Posterior cingulate gyrus (tissue), 11 donors: ENCODE data around the gene HAO2.
"Not testable (repeated sequence)": the region's sequence is repeated elsewhere in the genome, so short reads cannot be mapped to it uniquely, and the experiment has no call there.

Experiments
- DNase-seq, 10 donors: peaks; one replicate each; pipeline versions ENCODE4 v3.0.0 to v3.0.0-alpha.2; 2020 to 2021; ENCODE audit warnings: mixed read lengths in 3 of 10
- intact Hi-C: fragments of 100-400 bp; cut with DNase I; formaldehyde crosslinking; loops from one replicate; pipeline ENCODE4 v1.15.1; 2023

The HAO2 gene

DNA sequence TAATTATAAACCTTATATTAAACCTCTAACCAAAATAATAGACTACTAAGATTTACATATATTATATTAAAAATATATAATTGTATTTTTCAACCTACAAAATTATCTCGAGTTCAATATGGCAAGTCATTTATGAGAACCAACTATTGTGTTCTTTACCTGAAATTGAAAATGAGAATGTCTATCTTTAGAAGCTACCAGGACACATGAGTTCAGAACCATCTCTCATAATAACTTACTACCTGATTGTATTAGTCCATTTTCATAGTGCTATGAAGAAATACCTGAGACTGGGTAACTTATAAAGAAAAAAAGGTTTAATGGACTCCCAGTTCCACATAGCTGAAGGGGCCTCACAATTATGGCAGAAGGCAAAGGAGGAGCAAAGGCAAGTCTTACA is 6.8 kb downstream of the HAO2 start:
- intact Hi-C loops = no loop called here
- DNase-seq = no peak

DNA sequence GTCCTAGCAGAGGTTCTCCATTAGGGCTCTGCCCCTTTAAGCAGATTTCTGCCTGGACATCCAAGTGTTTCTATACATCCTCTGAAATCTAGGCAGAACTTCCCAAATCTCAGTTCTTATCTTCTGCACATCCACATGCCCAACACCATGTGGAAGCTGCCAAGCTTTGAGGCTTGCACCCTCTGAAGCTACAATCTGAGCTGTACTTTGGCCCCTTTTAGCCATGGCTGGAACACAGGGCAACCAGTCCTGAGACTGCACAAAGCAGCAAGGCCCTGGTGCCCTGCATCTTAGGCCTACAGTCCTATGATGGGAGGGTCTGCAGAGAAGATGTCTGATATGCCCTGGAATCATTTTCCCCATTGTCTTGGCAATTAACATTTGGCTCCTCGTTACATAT is 8.0 kb downstream of the HAO2 start:
- intact Hi-C loops = no loop called here

DNA sequence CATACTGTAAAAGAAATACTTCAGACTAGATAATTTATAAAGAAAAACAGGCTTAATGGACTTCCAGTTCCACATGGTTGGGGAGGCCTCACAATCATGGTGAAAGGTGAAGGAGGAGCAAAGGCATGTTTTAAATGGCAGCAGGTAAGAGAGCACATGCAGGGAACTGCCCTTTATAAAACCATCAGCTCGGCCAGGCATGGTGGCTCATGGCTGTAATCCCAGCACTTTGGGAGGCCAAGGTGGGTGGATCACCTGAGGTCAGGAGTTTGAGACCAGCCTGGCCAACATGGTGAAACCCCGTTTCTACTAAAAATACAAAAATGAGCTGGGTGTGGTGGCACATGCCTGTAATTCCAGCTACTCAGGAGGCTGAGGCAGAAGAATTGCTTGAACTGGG is 9.0 kb downstream of the HAO2 start:
- intact Hi-C loops, DNase-seq: not testable (repeated sequence)

More for the DNA sequence above, 8.0 kb downstream of the HAO2 start:
- no peak for DNase-seq

DNA sequence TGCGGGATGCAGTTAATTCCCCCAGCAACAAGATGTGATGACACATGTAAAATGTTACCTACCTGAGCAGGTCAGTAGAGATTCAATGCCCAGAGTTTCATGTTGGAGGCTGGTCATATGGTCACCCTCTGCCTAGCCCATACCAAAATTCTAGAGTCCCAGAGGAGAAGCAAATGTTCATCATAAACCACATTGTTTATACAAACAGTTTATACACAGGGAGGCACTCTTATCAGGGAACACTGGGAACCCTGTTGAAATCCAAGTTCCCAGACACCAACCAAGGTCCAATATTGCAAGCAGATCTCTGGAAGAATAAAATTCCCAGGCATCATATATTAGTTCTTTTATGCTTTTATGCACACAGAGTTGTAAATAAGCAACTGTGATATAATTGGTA is 10.5 kb downstream of the HAO2 start:
- intact Hi-C loops = no loop called here
- no peak for DNase-seq

DNA sequence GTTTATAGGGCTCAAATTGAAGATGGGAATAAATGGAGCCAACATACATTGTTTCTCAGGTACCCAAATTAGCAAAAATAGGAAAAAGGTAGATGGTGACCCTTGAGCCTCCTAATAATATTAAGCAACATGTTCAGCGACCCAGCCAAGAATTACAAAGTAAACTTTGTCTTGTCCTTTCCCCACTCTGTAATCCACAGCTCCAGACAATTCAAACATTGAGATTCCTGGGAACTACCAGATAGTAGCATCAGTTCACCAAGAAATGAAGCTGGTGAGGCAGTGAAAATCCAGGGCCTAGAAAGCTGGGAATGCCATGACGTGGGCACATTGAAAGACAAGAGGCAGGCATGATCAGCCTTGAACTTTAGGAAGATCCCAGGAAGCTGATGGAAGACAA is 11.7 kb downstream of the HAO2 start:
- DNase-seq = no peak
- intact Hi-C loops = no loop called here

DNA sequence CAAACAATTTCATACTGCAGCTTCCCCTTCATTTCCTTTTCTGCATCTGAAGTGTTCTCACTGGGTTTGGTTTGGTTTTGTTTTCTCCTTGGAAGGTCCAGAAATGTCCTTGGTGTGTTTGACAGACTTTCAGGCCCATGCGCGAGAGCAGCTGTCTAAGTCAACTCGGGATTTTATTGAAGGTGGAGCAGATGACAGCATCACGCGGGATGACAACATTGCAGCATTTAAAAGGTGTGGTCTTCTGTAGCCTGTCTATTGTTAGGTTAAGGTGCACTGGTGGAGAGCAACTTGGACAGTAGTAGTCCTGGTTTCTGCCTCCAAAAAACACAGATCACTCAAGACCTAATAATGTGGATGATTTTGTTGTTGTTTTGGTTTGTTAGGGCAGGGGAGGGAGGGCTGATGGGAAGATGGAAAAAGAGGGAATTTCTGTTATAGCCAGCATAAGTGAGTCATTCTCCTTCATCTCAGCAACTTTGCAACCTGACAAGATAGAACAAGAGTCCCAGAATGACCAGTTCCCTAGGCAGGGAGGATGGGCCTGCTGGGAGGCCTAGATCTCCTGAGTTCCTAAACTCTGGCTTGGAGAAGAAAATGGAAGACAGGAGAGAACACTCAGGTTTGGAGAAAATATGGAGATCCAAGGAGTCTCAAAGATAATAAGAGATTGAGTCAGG is 12.5 kb downstream of the HAO2 start:
- no peak for DNase-seq
- intact Hi-C loops = no loop called here

DNA sequence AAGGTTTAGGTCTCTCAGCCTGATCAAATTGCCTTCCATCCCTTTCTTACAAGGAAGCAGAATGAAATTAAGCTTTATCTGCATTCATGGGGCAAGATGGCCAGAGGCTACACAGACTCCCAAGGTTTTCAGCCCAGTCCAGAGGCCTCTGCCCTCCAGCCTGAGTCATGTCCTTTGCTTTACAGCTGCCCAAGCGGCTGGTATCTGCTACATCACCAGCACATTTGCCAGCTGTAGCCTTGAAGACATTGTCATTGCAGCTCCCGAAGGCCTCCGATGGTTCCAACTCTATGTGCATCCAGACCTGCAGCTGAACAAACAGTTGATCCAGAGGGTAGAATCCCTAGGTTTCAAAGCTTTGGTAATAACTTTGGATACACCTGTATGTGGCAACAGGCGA is 16.0 kb downstream of the HAO2 start:
- intact Hi-C loops = no loop called here
- no peak for DNase-seq

DNA sequence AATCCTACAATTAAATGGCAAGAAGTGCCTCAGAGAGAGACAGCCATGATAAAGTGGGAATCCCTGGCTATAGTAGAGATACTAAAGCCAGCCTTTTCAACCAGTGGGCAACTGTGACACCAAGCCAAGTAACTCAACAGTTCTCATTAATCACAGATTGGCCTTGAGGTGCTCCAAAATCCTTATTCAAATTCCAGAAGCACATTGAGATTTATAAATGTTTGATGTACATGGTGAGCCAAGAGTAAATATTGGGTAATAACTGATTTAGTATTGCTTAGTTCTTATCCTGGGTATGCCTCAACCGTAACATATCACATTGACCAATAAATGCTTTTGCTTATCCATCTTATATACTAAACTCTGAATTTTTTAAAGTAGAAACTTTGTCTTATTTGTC is 17.1 kb downstream of the HAO2 start:
- DNase-seq = no peak
- intact Hi-C loops = no loop called here

DNA sequence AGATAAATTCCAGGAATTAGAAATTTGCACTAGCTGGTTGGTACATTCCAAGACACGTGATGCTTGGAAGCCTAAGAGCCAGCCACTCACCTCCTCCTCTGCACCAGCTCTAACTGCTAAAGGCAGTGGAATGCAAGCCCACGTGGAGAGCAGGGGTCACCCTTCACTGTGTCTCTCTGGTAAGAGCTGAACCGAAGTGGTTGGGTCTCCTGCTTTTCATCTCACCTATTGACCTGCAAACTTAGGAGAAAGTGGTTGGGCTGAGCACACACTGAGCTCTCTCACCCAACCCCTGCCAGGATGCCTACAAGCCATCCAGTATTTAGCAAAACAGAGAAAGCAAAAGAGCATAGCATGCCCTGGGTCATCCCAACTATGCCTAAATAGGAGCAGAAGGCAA is 19.3 kb downstream of the HAO2 start:
- intact Hi-C loops = no loop called here
- no peak for DNase-seq

DNA sequence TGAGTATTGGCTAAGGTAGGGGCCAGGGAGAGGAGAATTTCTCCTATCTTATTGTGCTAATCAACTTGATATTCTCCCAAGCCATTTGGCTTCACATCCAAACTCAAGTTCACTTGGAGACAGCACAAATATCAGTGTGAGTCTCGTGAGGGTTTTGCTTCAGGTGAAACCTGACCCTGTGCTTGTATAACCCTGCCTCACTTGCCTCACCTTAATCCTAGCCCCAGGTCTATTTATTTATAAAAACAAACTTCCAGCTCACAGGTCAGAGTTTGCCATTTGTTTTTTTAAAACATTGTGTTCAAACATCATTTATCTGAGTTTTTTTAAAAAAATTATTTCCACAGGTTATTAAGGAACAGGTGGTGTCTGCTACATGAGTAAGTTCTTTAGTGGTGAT is 19.9 kb downstream of the HAO2 start:
- DNase-seq = no peak
- intact Hi-C loops = no loop called here

DNA sequence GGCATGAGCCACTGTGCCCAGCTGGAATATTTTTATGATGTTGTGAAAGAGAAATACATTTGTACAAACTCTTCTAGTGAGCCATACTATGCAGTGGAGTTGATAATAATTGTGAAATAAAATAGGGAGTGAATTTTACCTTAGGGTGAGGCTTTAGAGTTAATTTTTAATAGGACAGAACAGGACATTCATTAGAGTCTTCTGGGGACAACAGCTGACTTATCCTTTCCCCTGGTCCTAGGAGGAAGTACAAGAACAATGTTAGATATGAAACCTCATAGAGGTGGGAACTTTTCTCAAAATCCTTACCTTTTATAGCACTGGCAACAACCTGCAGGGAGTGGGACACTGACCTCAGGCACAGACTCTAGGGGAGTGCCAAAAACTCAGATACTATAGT is 21.9 kb downstream of the HAO2 start:
- DNase-seq = no peak
- intact Hi-C loops = no loop called here

DNA sequence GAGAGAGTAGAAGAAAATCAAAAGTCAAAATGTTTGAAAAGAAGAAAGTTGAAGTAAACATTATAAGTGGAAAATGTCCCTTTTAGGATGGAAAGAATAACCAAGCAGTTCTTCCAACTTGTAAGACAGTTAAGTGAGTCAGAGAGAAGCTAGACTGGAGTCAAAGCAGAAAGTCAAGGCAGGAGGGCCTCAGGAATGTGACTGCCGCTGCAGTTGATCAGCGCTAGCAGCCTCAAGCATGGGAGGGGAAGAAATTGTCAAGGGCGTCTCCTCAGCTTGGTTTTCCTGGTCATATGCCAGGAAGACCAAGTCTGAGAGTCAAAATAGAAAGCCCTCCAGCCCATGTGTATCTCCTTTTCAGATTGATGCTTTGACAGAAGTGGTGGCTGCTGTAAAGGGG is 23.2 kb downstream of the HAO2 start:
- intact Hi-C loops = no loop called here
- DNase-seq = no peak

DNA sequence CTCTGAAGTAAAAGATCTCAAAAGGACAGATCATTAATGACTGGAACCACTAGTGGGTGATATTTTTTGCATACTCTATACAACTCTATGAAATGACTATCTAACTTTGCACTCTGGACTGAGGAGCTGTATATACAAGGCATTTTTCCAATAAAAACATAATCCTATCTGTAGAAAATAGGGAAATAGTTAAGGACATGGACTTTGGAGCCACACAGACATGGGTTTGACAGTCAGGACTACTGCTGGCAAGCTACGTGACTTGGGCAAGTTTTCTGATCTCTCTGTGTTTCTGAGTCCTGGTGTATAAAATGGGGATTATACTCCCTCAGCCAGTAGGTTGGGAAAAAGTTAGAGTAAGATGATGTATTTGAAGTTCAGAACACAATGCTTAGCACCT is 25.5 kb downstream of the HAO2 start:
- DNase-seq = no peak
- intact Hi-C loops = no loop called here

DNA sequence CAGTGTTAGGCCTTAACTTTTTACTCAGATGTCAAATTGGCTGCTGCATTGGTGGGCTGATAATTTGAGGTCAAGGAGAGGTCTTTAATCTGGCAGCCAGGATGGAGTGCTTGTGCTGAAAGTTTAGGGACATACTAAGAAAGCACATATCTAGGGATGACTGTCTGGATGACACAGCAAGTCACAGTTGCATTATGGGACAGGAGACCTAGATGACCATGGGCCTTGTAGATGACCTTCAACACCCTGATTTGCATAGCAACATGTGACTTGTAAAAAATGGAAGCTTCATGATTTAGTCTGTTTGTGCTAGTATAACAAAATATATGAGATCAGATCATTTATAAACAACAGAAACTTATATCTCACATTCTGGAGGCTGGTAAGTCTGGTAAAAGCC is 28.4 kb downstream of the HAO2 start:
- no peak for DNase-seq
- intact Hi-C loops = no loop called here

DNA sequence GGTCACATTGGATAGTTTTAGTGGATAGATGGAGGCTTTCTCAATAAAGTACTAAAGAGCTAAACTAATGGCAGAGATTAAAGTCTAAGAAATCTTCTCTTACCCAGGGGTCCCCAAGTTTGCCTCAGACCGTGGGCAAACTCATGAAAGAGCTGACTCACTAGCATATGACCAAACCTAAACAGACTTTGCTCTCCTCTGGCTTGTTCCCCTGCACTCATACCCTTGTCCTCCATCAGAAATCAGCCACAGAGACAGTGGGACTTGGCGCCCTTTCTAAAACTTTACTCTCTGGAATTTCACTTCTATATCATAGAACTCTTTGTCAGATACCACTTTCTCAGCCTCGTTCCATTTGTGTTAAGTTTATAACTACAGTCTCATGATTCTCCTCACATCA is 29.4 kb downstream of the HAO2 start:
- intact Hi-C loops = no loop called here
- DNase-seq = no peak

DNA sequence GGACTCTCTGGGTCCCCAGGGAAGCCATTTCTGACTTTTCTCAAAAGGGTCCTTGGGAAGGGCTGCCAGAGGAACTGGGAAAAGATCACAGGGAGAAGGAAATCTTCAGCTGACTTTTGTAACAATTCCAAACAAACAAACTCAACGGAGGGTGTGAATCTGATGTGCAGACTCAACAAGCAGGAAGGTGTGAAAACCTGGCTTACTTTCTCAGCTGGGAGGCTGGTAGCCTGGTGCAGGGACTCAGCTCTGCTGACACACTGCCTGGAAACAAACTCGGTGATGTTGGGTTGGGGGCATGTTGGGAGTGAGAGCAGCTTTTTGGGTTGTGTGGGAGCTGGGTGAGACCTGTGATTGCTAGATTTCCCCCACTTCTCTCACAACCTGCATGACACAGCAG is 36.2 kb downstream of the HAO2 start:
- intact Hi-C loops = no loop called here
- DNase-seq = no peak

DNA sequence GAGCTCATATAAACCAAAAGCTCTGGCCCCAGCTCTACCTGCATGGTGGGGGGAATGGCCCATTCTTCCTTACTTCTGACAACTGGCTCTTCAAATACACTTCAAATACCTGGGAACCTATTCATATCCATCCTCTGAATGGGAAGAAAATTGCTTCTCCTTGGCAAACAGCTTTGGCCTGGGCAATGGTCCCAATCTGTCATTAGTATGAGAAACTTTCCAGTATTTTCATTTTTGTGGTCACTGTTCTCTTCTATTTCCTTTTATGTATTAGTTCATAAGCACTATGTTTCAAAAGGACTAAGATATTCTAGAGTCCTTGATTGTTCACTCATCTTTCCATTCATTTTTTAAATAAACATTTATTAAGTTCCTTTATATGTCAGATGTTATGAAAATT is 41.1 kb downstream of the HAO2 start:
- no peak for DNase-seq
- intact Hi-C loops = no loop called here

DNA sequence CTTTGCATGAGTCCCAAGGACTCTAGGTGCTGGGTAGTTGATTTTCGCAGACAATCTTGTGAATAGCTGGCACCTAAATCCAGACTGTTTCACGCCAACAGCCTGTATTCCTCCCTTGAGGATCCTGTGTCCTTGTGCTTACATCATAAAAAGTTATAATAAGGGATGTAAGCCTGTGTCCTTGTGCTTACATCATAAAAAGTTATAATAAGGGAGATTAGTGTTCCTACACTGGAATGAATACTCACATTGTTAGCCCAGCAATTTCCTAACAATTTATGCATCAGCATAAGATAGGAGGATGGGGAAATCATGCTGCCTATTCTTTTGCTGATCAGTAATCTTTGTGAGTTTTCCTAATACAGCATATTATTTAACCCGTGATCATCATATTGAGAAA is 42.4 kb downstream of the HAO2 start:
- intact Hi-C loops = no loop called here
- DNase-seq = no peak

DNA sequence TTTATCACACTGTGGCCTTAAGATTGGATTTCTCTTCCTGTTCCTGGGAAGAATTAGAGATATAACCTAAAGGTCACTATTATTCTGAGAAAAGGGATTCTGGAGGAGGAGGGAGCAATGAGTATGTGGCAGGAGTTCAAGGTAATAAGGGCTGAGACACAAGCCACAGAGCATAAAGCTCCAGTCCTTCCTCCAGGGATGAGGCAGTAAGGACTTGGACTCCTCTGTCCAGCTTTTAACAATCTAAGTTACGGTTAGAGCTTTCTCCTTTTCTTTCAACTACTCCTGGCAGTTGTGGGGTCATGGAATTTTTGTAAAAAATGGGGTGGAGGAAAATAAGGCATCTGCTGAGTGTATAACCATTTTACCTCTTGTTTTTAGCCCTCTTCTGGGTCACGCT is 46.4 kb downstream of the HAO2 start, which contains the start of gene HSD3B2:
Gene HSD3B2, plus strand, starts transcription at position 201 of the 400 bp plus-strand sequence. CDS start 270 bp downstream, outside the sequence.
- intact Hi-C loops = no loop called here
- DNase-seq = no peak

DNA sequence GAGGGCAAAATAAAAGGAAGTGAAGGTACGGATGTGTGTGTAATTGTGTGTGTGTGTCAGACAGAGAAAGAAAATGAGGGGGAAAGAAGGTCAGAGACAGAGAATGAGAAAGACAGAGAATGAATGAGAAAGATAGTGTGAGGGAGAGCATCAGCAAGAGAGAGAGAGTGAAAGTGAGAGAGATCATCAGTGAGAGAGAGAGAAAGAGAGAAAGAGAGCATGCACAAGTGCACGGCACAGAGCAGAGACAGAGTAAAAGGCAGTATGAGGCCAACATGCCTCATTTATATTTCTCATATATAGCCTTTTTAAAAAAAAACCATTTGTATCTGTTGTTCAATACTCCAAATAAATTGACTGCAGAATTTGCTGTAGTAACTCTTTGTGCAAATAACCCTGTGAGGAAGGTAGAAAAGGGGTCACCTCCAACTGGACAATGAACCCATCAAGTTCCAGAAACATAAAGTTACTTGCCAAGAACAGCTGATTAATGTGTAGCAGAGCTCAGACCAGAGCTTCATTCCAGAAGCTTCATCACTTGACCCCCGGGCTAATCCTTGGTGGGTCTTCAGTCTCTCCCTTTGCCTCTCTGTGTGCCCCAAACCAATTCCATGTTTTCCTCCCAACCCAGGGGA is 47.5 kb downstream of the HAO2 start:
- no peak for DNase-seq
- intact Hi-C loops = no loop called here

DNA sequence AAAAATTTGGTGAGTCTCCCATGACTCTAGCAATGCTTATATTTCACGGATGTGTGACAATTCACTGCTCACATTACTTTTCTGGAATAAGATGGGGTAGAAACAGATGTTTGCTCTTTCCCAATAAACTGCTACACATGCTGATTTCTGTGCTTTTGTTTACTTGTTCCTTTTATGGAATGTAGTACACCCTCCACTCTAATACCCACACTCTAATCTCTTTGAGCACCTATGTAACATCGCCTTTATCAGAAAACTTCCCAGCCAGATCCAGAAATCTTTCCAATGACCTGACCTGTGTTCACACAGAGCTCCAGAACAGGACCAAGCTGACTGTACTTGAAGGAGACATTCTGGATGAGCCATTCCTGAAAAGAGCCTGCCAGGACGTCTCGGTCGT is 50.5 kb downstream of the HAO2 start:
- intact Hi-C loops = no loop called here

DNA sequence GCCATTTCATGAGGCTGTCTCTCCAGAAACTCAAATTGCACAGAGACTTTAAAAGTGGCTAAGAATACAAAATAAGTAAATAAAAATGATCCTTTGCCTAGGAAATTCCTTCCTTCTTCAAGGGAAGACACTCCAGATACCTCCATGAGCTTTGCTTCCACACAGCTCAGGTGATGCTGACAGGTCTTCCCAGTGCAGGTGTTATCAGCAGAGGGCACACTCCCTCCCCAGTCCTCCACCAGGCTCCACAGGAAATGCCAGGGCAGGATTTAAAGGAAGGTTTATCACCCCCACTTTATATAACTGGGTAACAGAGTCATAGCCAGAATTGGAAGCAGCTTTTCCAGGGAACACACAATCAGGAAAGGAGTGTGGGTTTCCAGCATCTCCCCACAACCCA is 52.1 kb downstream of the HAO2 start:
- DNase-seq = no peak
- intact Hi-C loops = no loop called here

More for the DNA sequence above, 50.5 kb downstream of the HAO2 start:
- no peak for DNase-seq

DNA sequence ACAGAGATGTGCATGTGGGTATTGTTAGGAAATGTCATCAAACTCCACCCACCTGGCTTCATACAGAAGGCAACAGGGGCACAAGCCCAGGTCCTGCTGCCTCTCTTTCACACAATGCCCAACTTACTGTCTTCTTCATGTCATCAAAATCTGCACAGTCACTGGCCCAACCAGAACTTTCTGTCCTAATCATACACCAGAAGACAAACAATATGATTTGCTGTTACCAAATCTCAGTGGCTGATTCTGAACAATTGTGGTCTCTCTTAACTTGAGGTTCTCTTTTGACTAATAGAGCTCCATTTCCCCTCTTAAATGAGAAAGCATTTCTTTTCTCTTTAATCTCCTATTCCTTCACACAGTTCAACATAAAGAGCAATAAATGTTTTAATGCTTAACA is 54.0 kb downstream of the HAO2 start:
- no peak for DNase-seq
- intact Hi-C loops = no loop called here
